HG02943 (cell line): Measurements from ENCODE around the gene THBS4.
"Not testable (repeated sequence)": the region's sequence is repeated elsewhere in the genome, so short reads cannot be mapped to it uniquely, and the experiment has no call there.

Experiments used
- ATAC-seq: cut with Tn5 transposase; IDR thresholded peaks from one replicate; pipeline ENCODE4 v1.9.1; 2021; ENCODE audit warnings: mild to moderate bottlenecking, low read depth, moderate library complexity; ENCODE audit not compliant: unreplicated experiment

The THBS4 gene

GRCh38 chr5:80072103-80073073 lies 37.2 kb downstream of the THBS4 start:
- ATAC-seq: no peak

DNA sequence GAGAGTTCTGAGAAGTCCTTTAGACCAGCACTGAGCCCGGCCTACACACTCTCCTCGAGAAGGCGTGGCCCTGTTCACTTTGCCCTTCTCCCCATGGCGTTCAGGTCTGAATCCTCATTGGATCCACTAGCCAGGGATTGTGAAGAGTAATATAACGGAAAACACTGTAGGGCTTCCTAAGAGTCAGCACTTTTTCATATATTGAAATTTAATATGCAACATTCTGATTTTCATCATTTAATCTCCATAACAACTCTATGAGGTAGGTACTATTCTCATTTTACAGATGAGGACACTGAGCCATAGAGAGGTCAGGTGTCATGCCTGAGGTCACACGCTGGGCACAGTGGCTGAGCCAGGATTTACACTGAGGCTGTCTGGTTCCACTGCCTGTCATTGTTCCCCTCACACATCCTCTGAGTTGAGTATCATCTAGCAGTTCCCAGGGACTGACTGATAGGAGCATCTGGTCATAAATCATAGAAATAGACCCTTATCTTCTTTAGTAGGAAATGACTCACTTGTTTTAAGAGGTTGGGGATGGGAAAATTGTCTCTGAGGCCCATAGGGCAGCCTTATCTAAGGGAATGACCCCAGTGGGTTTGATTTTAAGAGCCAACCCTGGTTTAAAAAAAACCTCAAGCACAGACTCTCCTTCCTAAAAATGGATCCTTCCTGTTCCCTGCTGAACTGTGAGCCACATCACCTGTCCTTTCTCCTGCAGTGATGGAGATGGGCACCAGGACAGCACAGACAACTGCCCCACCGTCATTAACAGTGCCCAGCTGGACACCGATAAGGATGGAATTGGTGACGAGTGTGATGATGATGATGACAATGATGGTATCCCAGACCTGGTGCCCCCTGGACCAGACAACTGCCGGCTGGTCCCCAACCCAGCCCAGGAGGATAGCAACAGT lies 41.2 kb downstream of the THBS4 start:
- ATAC-seq: no peak

GRCh38 chr5:80077051-80077714 lies 42.0 kb downstream of the THBS4 start:
- no peak for ATAC-seq

DNA sequence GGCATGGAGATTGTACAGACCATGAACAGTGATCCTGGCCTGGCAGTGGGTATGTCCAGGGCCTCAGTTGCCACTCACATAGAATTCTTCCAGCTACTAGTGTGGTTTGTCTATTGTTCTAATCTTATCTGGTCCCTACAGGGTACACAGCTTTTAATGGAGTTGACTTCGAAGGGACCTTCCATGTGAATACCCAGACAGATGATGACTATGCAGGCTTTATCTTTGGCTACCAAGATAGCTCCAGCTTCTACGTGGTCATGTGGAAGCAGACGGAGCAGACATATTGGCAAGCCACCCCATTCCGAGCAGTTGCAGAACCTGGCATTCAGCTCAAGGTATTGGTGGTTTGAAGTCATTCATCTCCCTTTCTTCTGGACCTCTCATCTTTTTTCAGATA lies 43.8 kb downstream of the THBS4 start:
- no peak for ATAC-seq

- ATAC-seq: no peak
These were observed 47.1 kb downstream of the THBS4 start for GRCh38 chr5:80082281-80082680.

DNA sequence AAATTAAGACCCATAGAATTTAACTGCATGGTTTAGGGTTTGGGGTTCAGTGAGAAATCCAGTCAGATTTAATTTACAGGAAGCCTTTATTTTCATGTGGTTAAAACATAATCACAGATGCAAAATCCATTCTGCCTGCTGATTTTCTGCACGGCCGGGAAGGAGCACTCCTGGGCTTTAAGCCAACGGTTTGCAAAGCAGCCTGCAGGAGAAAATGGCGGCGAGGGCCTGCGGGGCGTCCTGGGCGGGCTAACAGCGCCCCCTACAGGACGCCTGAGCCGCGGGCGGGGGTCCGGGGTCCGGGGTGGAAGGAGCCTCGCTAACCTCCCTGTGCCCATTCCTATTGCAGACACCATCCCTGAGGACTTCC lies 47.6 kb downstream of the THBS4 start:
- ATAC-seq: no peak

DNA sequence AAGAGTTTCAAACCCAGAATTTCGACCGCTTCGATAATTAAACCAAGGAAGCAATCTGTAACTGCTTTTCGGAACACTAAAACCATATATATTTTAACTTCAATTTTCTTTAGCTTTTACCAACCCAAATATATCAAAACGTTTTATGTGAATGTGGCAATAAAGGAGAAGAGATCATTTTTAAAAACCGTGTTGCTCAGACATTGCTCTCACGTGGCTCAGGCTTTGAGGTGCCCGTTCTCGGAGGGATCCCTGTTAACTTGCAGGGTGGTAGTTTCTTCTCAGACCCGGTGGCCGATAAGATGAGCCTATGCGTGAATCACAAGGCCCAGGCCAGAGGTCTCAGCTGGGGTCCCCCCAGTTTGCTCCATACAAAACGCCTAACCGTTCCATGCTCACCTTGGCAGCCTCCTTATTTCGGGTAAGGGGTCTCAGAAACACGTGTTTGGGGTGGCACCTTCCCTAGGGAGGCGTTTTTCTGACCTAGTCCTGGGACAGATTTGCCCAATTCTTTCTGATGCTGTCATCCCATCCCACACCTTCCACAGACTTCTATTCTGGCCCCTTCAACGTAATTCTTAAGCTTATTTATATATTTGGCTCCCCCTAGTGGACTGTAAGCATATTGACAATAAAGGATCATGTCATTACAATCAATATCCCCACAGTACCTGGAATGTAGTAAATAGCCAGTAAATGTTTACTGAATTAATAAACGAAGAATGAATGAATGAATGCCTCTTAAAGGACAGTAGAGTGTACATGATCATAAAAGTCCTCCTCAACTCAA lies 48.1 kb downstream of the THBS4 start:
- ATAC-seq: peak; percentile 64

DNA sequence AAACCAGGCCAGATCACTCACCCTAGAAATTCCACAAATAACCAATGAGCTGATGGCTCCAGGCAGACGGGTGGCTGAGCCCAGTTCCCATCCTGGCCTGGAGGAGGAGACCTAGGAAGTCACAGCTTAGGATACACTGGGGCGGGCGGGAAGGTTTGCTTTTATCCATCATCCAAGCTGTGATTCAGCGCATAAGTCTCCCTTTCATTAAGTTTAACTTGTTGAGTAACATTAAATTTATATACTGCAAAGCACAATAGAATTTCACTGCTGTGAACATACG lies 55.7 kb downstream of the THBS4 start:
- no peak for ATAC-seq

- ATAC-seq: not testable (repeated sequence)
These were observed 56.6 kb downstream of the THBS4 start for GRCh38 chr5:80091792-80092192.

DNA sequence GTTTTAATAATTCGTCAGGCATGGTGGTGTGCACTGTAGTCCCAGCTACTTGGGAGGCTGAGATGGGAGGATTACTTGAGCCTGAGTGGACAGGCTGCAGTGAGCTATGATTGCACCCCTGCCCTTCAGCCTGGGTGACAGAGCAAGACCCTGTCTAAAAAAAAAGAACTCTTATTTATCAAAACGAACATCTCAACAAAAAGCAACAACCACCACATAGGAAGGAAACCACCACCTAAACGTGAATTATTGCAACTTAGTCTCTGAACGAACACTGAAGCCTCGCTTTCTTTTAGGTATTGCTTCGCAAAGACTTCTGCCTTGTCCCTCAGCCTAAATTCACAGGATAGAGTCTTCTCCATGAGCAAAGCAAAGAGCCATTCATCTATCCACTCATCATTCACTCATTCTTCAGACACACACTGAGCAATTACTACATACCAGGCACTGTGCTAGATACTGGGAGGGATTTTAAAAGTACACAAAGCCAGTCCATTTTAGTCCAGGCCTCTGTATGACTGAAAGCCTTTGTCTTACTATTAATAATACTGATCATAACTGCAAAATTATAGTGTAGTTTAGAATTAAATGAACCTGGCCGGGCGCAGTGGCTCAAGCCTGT lies 57.4 kb downstream of the THBS4 start:
- ATAC-seq: no peak

DNA sequence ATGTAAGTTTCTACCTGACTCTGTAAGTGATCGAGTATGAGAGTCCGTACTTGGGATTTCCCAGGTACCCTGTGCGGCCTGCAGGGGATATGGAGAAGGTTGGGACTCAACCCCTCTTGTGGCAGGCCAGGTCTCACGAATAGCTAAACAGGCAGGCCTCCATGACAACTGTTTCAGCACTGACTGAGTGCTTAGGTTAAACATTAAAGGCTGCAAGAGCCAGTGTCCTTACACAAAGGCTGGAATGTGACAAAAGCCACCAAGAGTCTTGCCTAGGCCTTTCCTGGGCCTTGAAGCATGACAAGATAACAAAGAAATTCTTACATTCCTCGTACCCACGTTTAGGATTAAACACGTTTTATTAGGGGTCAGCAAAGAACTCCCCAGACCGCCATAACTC lies 58.6 kb downstream of the THBS4 start:
- ATAC-seq: no peak

- no peak for ATAC-seq
These were observed 59.1 kb downstream of the THBS4 start for GRCh38 chr5:80094236-80094738.

GRCh38 chr5:80097451-80097850 lies 62.3 kb downstream of the THBS4 start:
- no peak for ATAC-seq

DNA sequence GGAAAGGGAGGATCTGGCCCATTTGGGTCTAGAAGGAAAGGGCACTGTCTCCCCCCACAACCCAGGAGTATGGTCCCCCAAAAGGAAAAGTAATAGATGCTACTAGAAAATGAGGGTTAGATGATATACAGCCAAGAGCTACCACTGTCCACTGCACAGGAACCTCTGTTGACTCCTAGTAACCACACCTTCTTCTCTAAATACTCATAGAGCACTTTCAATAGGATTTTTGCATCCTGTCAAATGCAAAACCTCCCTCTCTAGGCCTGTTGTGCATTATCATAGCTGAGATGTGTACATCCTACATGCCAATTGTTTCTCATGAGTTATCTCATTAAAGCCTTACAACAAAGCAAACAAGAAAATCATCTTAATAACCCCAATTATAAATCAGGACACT lies 66.8 kb downstream of the THBS4 start:
- ATAC-seq: no peak

- ATAC-seq: no peak
These were observed 68.2 kb downstream of the THBS4 start for GRCh38 chr5:80103371-80103770.

DNA sequence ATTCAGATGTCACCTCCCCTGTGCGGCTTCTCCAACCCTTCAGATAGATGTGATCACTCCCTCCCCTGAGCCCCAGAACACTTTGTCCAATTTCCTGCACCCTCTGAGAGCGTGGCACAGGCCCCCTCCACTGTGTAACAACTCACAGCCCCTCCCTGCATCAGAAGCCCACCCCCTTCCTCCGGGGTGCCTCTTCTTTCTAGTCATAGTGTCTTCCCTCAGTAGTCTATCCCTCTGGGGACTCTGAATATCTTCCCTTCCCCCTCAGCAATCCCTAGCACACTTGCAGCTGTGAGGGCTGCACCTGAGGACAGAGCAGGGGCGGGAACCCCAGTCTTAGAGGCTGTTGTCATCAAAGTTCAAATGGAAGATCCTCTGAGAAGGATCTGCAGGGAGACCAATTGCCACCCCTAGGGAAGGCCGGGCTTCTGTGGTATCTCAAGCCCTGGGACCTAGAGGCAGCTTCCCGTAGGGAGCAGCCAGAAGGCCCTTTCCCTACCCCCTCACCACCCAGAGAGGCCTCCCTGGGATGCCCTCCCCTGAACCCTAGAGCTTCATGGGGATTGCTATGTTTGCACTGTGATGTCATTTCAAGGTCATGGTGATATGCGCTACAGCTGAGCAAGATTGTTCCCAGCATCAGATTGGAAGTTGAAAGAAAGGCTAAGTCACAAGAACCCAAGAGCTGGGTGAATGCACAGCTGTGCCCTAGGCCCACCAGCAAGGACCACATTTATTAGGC lies 70.7 kb downstream of the THBS4 start:
- ATAC-seq: no peak

DNA sequence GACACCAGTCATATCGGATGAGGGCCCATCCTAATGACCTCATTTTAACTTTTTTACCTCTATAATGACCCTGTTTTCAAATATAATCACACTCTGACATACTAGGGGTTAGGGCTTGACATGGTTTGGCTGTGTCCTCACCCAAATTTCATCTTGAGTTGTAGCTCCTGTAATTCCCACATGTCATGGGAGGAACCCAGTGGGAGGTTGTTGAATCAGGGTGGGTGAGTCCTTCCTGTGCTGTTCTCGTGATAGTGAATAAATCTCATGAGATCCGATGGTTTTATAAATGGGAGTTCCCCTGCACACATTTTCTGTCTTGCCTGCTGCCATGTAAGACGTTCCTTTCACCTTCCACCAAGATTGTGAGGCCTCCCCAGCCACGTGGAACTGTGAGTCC lies 71.8 kb downstream of the THBS4 start:
- ATAC-seq: no peak

GRCh38 chr5:80109646-80110478 lies 74.7 kb downstream of the THBS4 start:
- ATAC-seq: no peak
